ENCODE measurements around the gene RNU1-3.
"Not testable (repeated sequence)": the region's sequence is repeated elsewhere in the genome, so short reads cannot be mapped to it uniquely, and the experiment has no call there.

The RNU1-3 gene

GRCh38 chr1:16684738-16685337 is 18.1 kb upstream of the RNU1-3 start:
- not testable (repeated sequence) for H3K9me3 ChIP-seq (ENCODE audit: low read length); H3K4me2 ChIP-seq (ENCODE audit: low read length); H3F3A ChIP-seq (ENCODE audit: insufficient read depth, low read length); H3K9me2 ChIP-seq (ENCODE audit: low read depth, low read length); H4K20me1 ChIP-seq (ENCODE audit: insufficient read depth, low read length); H2AFZ ChIP-seq (ENCODE audit: low read length); H3K27ac ChIP-seq (ENCODE audit: low read depth, low read length, poor library complexity, severe bottlenecking); H3K27me3 ChIP-seq (ENCODE audit: insufficient read depth, low read length); H3K4me1 ChIP-seq (ENCODE audit: insufficient read depth, low read length, severe bottlenecking); H3K9ac ChIP-seq (ENCODE audit: low read length); H3K36me3 ChIP-seq (ENCODE audit: insufficient read depth, low read length); H3K79me2 ChIP-seq (ENCODE audit: insufficient read depth, low read length)
- peak overlapping the region; percentile 26 for H3K4me3 ChIP-seq (ENCODE audit: low read depth, low read length, poor library complexity, severe bottlenecking)

GRCh38 chr1:16684152-16684551 is 17.4 kb upstream of the RNU1-3 start:
- H3K36me3 ChIP-seq (ENCODE audit: insufficient read depth, low read length); H3K4me2 ChIP-seq (ENCODE audit: low read length); H3K9ac ChIP-seq (ENCODE audit: low read length); H3K4me1 ChIP-seq (ENCODE audit: insufficient read depth, low read length, severe bottlenecking); H3K9me3 ChIP-seq (ENCODE audit: low read length); H3K27ac ChIP-seq (ENCODE audit: low read depth, low read length, poor library complexity, severe bottlenecking); H3K79me2 ChIP-seq (ENCODE audit: insufficient read depth, low read length); H3F3A ChIP-seq (ENCODE audit: insufficient read depth, low read length); H4K20me1 ChIP-seq (ENCODE audit: insufficient read depth, low read length); H3K27me3 ChIP-seq (ENCODE audit: insufficient read depth, low read length); H2AFZ ChIP-seq (ENCODE audit: low read length); H3K4me3 ChIP-seq (ENCODE audit: low read depth, low read length, poor library complexity, severe bottlenecking); H3K9me2 ChIP-seq (ENCODE audit: low read depth, low read length): not testable (repeated sequence)

DNA sequence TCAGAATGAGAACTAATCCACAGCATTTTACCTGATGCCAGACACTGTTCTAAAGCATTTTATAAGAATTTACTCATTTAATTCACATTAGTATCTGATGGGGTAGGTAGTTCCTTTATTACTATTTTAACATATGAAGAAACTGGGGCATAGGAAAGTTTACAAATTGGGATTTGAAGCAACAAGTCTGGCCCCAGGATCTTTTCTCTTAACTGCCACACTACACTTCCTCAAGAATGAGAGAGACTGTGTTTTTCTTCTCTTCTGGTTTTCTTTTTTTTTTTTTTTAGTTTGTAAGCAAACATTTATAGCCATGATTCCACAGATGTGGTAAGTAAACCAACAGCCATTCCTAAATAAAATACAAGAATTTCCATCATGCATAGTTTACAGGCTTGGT is 16.1 kb upstream of the RNU1-3 start:
- not testable (repeated sequence) for H3K4me3 ChIP-seq (ENCODE audit: low read depth, low read length, poor library complexity, severe bottlenecking); H3K27ac ChIP-seq (ENCODE audit: low read depth, low read length, poor library complexity, severe bottlenecking); H3F3A ChIP-seq (ENCODE audit: insufficient read depth, low read length); H3K27me3 ChIP-seq (ENCODE audit: insufficient read depth, low read length); H3K9ac ChIP-seq (ENCODE audit: low read length); H3K36me3 ChIP-seq (ENCODE audit: insufficient read depth, low read length); H3K9me3 ChIP-seq (ENCODE audit: low read length); H2AFZ ChIP-seq (ENCODE audit: low read length); H3K9me2 ChIP-seq (ENCODE audit: low read depth, low read length); H3K4me1 ChIP-seq (ENCODE audit: insufficient read depth, low read length, severe bottlenecking); H3K4me2 ChIP-seq (ENCODE audit: low read length); H3K79me2 ChIP-seq (ENCODE audit: insufficient read depth, low read length); H4K20me1 ChIP-seq (ENCODE audit: insufficient read depth, low read length)

GRCh38 chr1:16680366-16680765 is 13.6 kb upstream of the RNU1-3 start:
- not testable (repeated sequence) for H3K27me3 ChIP-seq (ENCODE audit: insufficient read depth, low read length); H3K9ac ChIP-seq (ENCODE audit: low read length); H4K20me1 ChIP-seq (ENCODE audit: insufficient read depth, low read length); H3F3A ChIP-seq (ENCODE audit: insufficient read depth, low read length); H3K4me3 ChIP-seq (ENCODE audit: low read depth, low read length, poor library complexity, severe bottlenecking); H3K4me1 ChIP-seq (ENCODE audit: insufficient read depth, low read length, severe bottlenecking); H3K9me2 ChIP-seq (ENCODE audit: low read depth, low read length); H3K79me2 ChIP-seq (ENCODE audit: insufficient read depth, low read length); H3K27ac ChIP-seq (ENCODE audit: low read depth, low read length, poor library complexity, severe bottlenecking); H3K4me2 ChIP-seq (ENCODE audit: low read length); H3K9me3 ChIP-seq (ENCODE audit: low read length); H2AFZ ChIP-seq (ENCODE audit: low read length); H3K36me3 ChIP-seq (ENCODE audit: insufficient read depth, low read length)

GRCh38 chr1:16677552-16678431 is 11.0 kb upstream of the RNU1-3 start:
- Histone ChIP-seq H2AFZ (ENCODE audit: low read length) (no peak overlapping the region), H3K79me2 (ENCODE audit: insufficient read depth, low read length) (no peaks in the 10 kb centered on the region), H3K9me2 (ENCODE audit: low read depth, low read length) (no peaks in the 10 kb centered on the region), H3K4me1 (ENCODE audit: insufficient read depth, low read length, severe bottlenecking) (peaks cover 9% of the 10 kb centered on the region), H4K20me1 (ENCODE audit: insufficient read depth, low read length) (no peaks in the 10 kb centered on the region), H3K4me2 (ENCODE audit: low read length) (no peak overlapping the region), H3K36me3 (ENCODE audit: insufficient read depth, low read length) (no peaks in the 10 kb centered on the region), H3K4me3 (ENCODE audit: low read depth, low read length, poor library complexity, severe bottlenecking) (no peak overlapping the region), H3F3A (ENCODE audit: insufficient read depth, low read length) (no peaks in the 10 kb centered on the region), H3K9ac (ENCODE audit: low read length) (no peak overlapping the region), H3K9me3 (ENCODE audit: low read length) (no peaks in the 10 kb centered on the region), H3K27me3 (ENCODE audit: insufficient read depth, low read length) (no peaks in the 10 kb centered on the region; the same call in 1 of the 2 replicates), H3K27ac (ENCODE audit: low read depth, low read length, poor library complexity, severe bottlenecking) (no peak overlapping the region)
- TF ChIP-seq EZH2 (IDR thresholded peaks at IDR 0.05; ENCODE audit: borderline replicate concordance, low read length) (no peak), CTCF (IDR thresholded peaks at IDR 0.05; ENCODE audit: low read length) (no peak)

- H3K4me1 ChIP-seq (ENCODE audit: insufficient read depth, low read length, severe bottlenecking); H3K9me3 ChIP-seq (ENCODE audit: low read length); H3K36me3 ChIP-seq (ENCODE audit: insufficient read depth, low read length); H3K9ac ChIP-seq (ENCODE audit: low read length); H3K9me2 ChIP-seq (ENCODE audit: low read depth, low read length); H3F3A ChIP-seq (ENCODE audit: insufficient read depth, low read length); H3K79me2 ChIP-seq (ENCODE audit: insufficient read depth, low read length); H3K27ac ChIP-seq (ENCODE audit: low read depth, low read length, poor library complexity, severe bottlenecking); H2AFZ ChIP-seq (ENCODE audit: low read length); H3K4me3 ChIP-seq (ENCODE audit: low read depth, low read length, poor library complexity, severe bottlenecking); H3K27me3 ChIP-seq (ENCODE audit: insufficient read depth, low read length); H3K4me2 ChIP-seq (ENCODE audit: low read length); H4K20me1 ChIP-seq (ENCODE audit: insufficient read depth, low read length): not testable (repeated sequence)
These were observed 10.1 kb upstream of the RNU1-3 start for GRCh38 chr1:16676661-16677523.

All from OCI-LY1 (cell line).